HUDEP-2 (cell line): ENCODE data around the gene STK4.

Experiments
- DNase-seq, 76 experiments: peaks; one replicate each; lab custom pipeline; 2025; ENCODE audit not compliant: unreplicated experiment in 76 of 76; lab: John Stamatoyannopoulos, UW

STK4 gene

DNA sequence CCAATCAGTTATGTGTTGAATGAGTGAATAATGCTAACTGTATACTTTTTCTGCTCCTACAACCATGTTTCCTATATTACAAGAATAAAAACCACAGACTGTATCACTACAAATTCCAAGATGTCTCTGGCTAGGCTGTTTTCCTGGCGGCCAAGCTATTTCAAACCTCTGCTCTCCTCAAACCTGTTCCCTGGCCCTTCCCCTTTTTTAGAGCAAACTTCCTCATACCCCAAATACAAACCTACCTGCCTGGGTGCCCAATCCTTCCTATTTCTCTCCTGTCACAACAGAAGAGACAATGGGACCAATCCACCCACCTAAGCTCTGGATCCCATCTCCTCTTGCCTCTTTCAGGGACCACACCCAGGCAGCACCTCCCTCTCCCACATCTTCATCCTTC, 13.6 kb upstream of the STK4 start:
- no peak for DNase-seq

DNA sequence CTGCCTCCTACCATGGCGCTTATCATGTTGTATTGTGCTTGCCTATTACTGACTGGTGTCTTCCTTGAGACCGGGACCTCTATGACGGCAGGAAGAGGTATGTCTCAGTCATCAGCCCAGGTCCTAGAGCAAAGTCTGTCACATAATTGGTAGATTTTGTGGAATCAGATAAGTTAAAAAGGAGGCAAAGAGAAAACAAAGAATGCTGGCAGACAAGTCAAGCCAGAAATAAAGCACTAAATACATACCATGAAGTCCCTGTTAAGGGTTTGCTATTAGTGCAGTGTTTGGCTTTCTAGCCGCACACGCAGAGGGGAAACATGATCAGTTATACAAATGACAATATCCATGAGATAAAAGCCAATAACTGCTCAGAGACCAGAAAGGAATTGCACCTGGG, 12.1 kb upstream of the STK4 start:
- DNase-seq, result no peak

DNA sequence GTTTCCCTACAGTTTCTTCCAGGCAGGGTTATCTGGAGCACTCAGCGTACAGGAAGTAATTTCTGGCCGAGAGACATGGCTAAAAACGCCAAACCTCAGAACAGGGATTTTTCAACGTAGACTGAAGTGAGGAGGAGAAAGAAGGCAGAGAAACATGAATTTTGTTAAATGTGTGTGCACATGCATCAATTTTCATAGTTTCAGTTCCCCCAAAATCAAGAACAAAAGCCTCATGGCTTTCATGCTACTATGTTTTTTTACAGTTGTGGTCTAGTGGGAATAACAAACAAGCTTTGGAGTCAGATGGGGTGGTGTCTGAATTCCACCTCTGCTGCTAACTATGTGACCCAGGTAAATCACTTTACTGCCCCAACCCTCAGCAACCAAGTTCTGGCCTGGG, 11.0 kb upstream of the STK4 start:
- DNase-seq, result no peak

DNA sequence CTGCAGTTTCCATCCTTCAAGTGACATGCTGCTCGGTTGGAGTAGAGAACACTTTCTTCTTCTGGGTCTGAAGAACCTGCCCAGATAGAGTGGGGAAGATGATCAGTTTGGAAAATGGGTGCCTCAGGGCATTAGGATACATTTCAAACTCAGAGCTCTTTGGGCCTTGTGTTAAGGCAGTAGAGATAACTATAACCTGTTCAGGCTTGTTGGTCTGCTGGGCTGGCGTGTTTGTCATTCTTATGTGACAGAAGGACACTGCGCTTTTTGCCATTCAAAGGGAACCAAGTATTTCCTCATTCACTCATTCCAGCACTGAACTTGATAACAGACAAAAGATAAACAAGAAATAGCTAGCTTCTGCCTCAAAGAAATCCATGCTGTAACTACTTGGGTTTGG, 9.9 kb upstream of the STK4 start:
- no peak for DNase-seq

DNA sequence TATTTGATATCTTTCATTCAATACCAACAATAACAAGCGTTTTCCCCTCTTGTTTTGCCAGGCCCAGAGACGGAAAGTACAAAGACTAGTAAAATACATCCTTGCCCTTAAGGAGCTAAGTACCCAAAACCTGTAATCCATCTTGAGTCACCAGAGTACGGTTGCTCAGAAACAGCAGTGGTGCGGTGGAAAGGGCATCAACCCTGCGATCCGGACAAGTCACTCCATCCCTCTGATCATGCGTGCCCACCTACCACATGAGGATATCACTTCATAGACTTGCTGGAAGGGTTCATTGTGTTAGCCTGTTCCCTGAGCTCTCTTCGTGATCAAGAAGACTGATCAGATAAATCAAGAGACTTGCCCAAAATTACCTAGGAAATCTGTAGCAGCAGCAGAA, 8.0 kb upstream of the STK4 start:
- no peak for DNase-seq

DNA sequence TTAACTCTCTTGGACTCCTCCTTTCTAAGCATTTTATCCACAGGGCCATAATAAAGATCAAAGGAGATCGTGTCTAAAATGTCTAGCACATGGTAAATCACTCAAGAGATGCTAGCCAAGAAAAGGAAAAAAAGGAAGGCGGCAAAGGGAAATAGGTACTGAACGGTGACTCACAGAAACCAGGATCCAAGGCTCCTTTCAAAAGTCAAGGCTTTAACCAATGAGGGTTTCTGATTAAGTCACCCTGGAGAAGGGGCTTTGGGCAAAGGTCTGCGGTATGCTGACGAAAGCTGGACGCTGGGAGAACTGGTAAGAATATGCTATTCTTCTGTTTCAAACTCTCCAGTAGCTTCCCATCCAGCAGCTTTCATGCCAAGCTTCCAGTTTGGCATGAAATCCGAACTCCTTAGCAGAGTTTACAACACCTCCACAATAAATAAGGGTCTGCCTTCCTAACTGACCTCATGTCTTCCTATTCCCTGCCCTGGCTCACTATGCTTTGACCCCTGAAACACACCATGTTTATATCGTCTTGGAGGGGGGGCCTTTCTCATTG, 7.2 kb upstream of the STK4 start:
- DNase-seq, result no peak

DNA sequence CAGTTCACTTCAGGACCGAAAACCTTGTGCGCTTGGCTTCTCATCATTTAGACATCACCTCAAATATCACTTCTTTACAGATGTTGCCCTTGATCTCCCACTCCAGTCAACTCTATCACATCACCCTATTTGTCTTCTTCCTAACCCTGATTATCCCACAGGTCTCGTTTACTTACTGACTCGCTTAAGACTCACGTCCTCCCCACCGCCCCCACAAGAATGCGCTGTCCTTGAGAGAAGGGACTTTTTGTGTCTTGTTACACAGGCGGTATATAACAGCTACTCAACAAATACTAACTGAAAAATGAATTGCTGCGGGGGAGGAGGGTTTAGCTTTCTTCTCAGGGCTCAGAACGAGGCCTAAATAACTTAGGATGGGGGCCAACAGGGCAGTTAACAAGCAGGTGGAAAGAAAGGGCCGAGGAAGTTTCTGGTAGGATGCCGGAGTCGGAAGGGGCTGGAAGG, 6.6 kb upstream of the STK4 start:
- peak in 8 of 76 experiments; percentile 3 to 47 (median 22) for DNase-seq

DNA sequence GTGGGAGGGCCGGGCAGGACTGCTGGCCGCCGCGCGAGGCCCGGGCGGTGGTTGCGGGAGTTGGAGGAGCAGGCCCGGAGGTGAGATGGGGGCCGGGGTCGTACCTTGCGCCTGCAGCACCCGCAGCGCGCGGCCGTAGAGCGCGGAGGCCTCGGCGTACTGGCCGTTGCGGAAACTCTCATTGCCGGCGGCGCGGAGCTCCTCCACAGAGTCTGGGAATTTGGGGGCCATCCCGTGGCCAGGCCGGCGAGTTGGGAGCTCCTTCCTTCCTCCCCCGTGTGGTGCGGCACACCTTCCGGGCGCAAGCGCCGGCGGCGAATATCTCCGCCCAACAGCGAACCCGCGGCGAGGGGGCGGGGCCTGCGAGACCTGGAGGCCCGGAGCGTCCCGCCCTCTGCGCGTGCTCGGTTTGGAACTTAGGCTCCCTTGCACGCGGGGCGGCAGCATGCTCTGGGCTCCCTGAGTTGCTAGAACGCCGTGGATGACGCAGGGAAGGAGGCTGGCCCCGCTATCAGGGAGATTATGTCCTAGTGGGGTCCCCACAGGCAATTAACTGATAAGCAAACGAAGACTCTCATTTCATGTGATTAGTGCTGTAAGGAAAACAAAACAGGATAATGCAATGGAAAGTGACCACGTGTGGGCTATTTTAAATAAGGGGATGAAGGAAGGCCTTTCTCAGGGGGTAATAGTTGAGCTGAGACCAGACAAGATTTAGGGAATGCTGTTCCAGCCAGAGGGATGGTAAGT, 6.0 kb upstream of the STK4 start, which contains the start of gene TOMM34:
TSS of gene TOMM34 (minus strand) at position 295 of the 750 bp plus-strand sequence. CDS start at position 231, 64 bp downstream.
- DNase-seq, result peak in 75 of 76 experiments; percentile 43 to 97 (median 89)

DNA sequence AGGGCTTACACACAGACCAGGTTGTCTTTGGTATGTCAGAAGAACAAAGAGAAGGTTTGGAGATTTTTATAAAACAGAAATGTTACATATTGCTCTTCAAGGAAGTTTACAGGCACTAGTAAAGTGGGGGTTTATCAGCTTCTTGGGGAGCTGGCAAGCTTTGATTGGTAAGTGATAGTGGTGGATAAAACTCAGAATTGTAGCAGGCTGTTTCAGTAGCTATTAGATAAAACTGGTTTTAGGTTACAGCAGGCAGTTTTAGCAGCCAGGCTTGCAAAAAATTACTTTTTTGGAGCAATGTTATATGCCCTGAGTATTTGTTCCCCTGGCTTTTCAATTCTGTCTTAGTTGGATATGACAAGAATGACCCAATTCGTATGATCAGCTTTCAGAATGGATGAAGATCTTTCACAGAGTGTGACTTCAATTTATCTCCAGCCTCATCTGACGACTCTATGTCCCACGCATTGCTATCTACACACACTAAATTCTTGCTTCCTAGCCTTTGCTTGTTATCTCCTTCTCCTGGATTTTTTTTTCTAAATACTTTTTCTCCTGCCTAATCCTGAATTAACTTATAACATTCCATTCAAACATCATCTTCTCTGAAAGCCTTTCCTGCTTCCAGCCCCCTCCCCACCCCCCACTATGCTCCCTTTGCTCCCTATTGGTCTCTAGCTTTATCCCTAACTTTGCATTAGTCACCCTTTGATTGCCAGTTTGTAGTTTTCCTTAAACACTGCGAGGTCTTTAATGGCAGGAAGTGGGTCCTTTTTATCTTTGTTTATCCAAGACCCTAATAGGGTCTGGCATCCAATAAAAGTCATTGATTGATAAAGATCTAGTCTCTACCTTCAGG, 5.1 kb upstream of the STK4 start:
- DNase-seq, result peak in 2 of 76 experiments; percentile 17 to 33

DNA sequence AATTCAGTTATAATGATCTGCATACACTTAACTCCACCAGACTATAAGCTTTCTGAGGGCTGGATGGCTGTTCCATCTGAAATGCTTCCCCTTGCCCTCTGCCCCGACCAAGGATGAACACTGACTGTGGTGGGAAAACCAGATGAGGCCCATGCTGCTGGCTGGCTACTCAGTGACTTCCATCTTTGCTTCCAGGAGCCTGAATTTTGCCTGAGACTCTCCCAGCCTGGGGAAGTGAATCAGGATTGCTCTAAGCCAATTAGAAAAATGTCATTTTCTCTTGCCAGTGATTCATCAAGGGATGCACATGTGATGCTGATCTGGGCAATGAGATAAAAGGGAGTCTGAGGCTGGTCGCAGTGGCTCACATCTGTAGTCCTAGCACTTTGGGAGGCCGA, 4.4 kb upstream of the STK4 start:
- DNase-seq, result peak in 7 of 76 experiments; percentile 6 to 34 (median 12)

DNA sequence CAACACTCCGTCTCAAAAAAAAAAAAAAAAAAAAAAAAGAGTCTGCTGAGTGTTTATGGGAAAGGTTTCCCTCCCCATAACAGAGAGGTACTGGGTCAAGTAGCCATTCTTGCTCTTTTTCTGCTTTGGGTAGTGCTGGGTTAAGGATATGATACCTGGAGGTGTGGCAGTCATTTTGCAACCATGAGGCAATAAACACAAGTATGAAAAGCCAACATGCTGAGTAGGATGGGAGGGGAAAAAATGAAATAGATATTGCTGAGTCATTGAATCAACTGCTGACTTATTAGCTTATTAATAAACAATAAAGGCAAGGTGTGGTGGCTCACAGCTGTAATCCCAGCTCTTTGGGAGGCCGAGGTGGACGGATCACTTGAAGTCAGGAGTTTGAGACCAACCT, 3.8 kb upstream of the STK4 start:
- no peak for DNase-seq

DNA sequence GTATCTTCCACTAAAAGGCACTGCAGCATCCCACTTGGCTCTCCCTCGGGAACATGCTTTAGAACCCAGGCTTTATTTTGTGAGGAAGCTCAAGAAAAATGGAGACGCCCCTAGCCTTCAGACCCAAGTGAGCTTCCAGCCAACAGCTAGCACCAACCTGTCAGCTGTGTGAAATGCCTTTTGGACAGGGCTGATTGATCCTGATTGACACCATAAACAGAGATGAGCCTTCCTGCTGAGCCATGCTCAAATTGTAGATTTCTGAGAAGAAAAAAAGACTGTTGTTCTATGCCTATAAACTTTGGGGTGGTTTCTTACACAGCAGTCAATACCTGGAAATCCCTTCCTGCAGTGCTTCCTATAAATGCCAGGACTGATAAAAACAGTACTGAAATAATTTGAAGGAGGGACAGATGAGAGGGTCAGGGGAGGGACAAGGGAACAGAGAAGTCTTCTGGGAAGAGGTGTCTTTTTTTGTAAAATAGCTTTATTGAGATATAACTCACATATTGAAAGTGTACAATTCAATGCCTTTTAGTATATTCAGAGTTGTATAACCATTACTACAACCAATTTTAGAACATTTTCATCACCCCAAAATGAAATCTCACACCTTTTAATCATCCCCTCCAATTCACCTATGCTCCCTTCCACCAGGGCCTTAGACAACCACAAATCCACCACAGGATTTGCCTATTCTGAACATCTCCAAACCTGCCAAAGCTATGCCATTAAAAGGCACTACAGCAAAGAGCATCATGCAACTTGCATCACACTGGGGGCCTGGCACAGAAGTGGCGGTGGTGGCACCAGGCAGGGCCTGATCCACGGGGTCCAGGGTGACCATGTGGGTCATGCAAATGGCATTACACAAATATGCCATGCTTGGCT, 2.7 kb upstream of the STK4 start:
- DNase-seq, result no peak

DNA sequence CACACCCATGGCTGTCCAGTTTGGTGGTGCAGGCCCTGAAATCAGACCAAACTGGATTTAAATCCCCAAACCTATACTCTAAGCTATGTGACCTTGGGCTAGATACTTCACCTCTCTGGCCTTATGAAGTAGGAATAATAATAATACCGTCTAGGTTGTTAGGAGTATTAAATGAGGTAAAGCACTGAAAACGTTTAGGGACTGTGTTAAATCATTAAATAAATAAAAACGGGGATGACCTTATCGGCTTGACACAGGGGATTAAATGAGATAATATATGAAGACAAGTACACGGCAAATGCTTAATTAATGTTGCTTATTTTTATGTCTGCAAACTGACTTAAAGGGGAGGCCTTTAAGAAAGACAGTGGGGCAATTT, 672 bp upstream of the STK4 start:
- DNase-seq, result no peak

DNA sequence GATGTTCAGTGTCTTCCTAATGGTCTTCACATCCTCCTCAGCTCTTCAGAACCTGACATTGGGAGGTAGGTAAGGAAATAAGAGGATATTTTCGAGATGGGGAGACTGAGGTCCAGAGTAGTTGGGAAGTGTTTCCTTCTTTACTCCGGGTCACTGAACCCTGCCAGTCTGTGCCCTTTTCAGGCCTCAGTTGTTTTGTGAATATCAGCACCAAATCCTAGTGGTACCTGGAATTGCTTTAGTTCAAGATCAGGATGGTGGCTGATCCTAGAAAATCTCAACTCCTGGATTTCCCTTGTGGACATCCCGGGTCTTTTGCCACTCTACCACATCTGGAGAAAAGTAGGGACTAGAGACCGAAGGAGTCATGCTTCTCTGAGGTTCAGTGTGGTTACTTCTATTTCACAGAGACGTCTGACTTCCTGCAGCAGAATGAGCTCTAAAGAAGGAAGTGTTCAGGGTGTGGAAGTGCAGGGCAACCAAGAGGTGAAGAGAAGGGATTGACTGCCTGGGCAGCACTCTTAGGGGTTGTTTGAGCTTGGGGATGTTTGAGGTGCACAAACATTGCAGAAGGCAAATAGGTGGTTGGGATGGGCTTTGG, 995 bp downstream of the STK4 start:
- peak in 3 of 76 experiments; percentile 6 to 20 (median 16) for DNase-seq

DNA sequence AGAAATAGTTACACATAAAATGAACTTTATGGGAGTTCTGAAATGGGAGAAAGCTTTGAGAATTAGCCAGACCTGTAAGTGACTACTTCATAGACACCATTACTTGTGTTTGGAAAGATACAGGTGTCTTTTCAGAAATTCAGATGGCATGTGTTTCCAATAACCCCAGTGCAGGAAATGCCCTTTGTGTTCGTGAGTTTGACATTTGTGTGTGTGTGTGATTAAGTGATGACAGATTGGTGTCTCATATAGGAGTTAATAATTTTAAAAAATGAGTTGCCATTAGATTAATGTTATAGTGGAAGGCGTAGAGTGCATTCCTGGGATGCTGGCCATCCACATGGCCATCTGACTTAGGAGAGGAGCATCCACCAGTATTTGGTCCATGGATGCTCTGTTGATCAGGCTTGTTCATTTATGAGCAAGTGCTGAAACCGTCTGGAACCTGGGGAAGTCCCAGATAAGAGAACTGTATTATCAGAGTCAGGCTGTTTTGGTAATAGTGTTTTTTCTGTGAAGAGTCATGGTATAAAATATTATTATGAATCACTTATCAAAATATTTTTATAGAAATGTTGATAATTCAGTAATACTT, 3.1 kb downstream of the STK4 start:
- DNase-seq, result peak in 6 of 76 experiments; percentile 4 to 24 (median 12)

DNA sequence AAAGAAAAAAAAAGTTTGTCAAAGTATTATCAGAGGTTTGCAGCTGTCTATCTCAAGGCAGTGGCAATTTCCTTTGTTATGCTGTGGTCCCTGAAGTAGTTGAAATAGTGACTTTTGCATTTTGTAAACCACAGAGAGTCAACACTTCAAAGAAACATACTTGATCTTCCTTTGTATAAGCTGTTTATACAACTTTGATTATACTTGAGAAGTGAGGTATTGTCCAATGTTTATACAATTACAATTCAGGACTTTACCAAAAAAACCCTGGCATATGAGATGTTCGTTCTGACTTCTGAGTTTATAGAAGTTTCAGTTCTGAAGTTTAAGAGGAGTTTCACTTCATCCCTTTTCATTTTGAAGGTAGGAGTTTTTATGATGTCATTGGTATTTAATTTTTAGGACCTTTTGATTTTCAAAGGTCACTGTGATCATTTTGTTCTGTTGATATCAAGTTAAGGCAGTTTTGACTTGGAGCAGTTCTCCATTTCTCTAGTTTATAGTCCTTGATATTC, 4.0 kb downstream of the STK4 start:
- DNase-seq, result peak in 2 of 76 experiments; percentile 14 to 25

DNA sequence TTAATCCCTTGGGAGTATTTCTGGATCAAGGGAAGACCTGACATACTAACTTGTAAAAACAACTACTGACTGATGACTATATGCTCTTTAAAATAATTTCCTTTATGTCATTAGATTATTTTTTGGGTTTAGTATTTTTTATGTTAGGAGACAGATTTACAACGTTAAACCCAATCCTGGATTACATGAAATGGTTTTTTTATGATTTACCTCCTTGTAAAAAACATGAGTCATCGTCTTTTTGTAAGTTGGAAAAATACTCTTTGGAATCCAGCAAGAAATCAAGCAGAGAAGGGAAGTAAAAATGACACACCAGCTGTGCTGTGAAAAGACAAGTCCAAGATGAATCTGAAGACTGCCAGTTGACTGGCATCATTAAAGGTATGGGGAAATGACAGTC, 6.7 kb downstream of the STK4 start:
- no peak for DNase-seq

DNA sequence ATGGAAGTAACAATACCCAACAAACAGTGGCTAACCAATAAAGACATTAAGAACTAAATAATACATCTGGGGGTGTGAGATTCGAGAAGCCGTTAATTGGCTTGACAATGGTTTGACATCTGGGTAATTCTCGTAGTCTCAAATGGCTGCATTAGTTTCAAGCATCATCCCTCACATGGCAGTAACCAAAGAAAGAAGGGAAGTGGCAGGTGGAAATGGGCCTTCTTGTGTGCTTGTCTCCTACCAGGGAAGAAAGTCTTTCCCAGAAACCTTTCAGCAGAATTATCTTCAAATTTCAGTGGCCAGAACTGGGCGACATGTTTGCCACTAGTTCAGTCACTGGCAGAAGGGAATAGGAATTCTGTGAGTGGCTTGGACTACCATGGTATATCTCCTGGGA, 10.4 kb downstream of the STK4 start:
- DNase-seq, result no peak

DNA sequence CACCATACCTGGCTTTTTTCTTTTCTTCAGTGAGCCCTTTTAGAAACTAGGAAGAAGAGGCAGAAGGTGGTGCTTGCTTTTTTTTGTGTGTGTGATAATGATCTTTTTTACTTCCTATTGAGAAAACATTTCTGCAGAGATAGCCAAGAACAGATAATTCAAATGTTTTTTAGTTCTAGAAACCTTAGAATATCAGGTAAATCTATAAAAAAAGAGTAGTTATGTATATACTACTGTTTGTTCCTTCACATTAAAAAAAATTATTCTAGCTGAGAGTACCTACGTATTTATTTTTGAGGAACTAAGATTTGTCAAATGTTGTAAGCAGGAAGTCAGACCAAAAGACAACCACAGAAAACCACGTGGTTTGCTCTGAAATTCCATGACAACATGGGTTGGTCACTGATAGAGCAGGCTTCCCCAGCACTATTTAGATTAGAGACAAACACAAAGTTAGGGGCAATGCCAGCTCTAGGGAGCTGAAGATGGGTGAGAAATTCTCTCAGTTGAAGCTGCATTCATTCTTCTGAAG, 12.8 kb downstream of the STK4 start:
- peak in 50 of 76 experiments; percentile 15 to 80 (median 47) for DNase-seq
